Measurements from ENCODE around the gene RAB11FIP2.

GRCh38 chr10:118058371-118058770 lies 11.6 kb upstream of the RAB11FIP2 start:
- no peak for TF ChIP-seq CTCF (IDR thresholded peaks at IDR 0.05)
- TF ChIP-seq POLR2A (IDR thresholded peaks at IDR 0.05), result no peak
- TF ChIP-seq POLR2AphosphoS5 (IDR thresholded peaks at IDR 0.05), result no peak

All from transverse colon (tissue), 4 donors.